ENCODE measurements around the gene MLLT6.

MLLT6 gene

GRCh38 chr17:38704606-38705522, at the start of gene MLLT6:
MLLT6 (plus strand) TSS chr17:38705273; CDS start chr17:38705633, 360 bp downstream.
- H3K9ac ChIP-seq (ENCODE audit: low read depth, low read length) = no peak within 1 kb of the TSS
- peak within 1 kb of the TSS; percentile 84 for H3K27ac ChIP-seq (ENCODE audit: low read depth, low read length)
- H3K36me3 ChIP-seq (ENCODE audit: control insufficient read depth, insufficient read depth, low read length) = no peaks in the 10 kb centered on the region
- no peaks in the 10 kb centered on the region for H3K9me3 ChIP-seq (ENCODE audit: control insufficient read depth, insufficient read depth, low read length)
- H3K27me3 ChIP-seq (ENCODE audit: control insufficient read depth, insufficient read depth, low read length) = peaks cover 79% of the 10 kb centered on the region
- H3K4me1 ChIP-seq (ENCODE audit: control insufficient read depth, insufficient read depth, low read length) = peaks cover 30% of the 10 kb centered on the region
- H3K4me3 ChIP-seq (ENCODE audit: low read depth, low read length) = peak within 1 kb of the TSS; percentile 67

DNA sequence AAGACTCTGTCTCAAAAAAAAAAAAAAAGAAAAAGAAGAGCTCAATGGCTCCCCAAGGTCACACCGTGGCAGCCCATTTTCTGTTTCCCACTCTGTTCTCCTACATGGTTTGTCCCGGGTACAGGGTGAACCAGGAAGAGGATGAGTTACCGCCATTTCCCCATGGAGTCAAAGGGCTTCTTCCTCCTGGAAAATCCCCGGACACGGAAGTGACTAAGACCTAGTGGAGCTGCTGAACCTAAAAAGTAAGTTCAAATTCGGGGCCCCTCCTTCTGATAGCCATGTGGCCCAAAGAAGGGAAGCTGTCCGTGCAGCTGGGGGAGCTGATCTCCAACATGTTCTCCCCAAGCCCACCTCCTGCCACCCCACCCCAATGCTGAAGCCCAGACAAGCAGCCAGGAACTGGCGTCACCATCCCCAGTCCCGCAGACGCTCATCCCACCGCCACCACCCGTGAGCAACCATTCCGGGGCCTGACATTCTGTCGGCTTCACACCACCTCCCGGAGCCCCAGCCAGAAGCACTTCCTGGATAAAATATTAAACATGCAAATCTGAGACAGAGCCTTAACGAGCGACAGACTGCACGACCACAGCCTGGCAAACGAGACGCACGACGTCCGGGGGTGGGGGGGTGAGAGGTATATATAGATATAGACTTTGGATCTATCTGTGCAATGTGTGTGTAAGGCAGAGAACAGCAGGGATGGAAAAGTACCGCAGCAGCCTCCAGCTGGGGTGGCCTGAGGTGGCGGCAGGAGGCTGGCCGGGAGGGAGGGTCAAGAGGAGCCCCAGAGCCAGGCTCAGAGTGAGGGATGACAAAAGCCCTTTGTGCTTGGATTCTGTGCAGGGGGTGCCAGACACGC, 47.9 kb upstream of the MLLT6 start:
- Histone ChIP-seq H3K9ac (ENCODE audit: low read depth, low read length) (no peak overlapping the region), H3K27me3 (ENCODE audit: control insufficient read depth, insufficient read depth, low read length) (no peaks in the 10 kb centered on the region), H3K4me3 (ENCODE audit: low read depth, low read length) (no peak overlapping the region)

GRCh38 chr17:38657824-38658740, 47.0 kb upstream of the MLLT6 start:
- Histone ChIP-seq H3K4me3 (ENCODE audit: low read depth, low read length) (no peak overlapping the region), H3K36me3 (ENCODE audit: control insufficient read depth, insufficient read depth, low read length) (no peaks in the 10 kb centered on the region), H3K4me1 (ENCODE audit: control insufficient read depth, insufficient read depth, low read length) (no peaks in the 10 kb centered on the region; the same call in 1 of the 2 replicates), H3K27ac (ENCODE audit: low read depth, low read length) (no peak overlapping the region), H3K27me3 (ENCODE audit: control insufficient read depth, insufficient read depth, low read length) (no peaks in the 10 kb centered on the region), H3K9me3 (ENCODE audit: control insufficient read depth, insufficient read depth, low read length) (no peaks in the 10 kb centered on the region), H3K9ac (ENCODE audit: low read depth, low read length) (no peak overlapping the region)

More for the DNA sequence above, 47.9 kb upstream of the MLLT6 start:
- H3K4me1 ChIP-seq (ENCODE audit: control insufficient read depth, insufficient read depth, low read length) = no peaks in the 10 kb centered on the region; the same call in 1 of the 2 replicates
- no peaks in the 10 kb centered on the region for H3K9me3 ChIP-seq (ENCODE audit: control insufficient read depth, insufficient read depth, low read length)
- no peak overlapping the region for H3K27ac ChIP-seq (ENCODE audit: low read depth, low read length)
- H3K36me3 ChIP-seq (ENCODE audit: control insufficient read depth, insufficient read depth, low read length) = no peaks in the 10 kb centered on the region

DNA sequence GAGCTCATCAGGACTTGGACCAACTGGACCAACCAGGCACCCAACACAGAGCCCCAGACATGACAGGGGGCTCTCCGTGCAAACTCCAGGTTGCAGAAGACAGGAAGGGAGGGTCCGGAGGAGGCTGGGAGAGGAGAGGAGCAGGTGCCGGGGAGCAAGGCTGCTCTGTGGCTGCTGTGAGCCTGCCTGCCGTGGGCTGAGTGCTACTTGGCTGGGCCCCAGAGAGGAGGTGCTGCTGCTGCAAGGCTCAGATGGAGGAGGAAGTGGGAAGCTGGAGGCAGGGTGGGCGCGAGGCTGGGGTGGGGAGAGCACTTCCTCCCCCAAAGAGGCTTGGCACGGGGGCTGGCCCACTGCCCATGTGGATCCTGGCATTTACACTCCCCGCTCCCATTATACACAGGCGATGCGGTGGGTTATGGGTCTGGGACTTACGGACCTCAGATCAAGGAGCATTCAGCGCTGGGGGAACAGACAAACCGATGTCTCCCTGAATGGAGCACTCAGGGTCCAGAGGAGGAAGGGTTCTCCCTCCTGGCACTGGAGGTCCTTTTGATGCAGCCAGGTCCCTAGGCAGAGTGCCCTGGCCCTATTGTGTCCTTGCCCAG, 46.2 kb upstream of the MLLT6 start:
- H3K27ac ChIP-seq (ENCODE audit: low read depth, low read length) = no peak overlapping the region
- H3K36me3 ChIP-seq (ENCODE audit: control insufficient read depth, insufficient read depth, low read length) = no peaks in the 10 kb centered on the region
- H3K4me1 ChIP-seq (ENCODE audit: control insufficient read depth, insufficient read depth, low read length) = peaks cover 4% of the 10 kb centered on the region; the same call in 1 of the 2 replicates
- no peaks in the 10 kb centered on the region for H3K27me3 ChIP-seq (ENCODE audit: control insufficient read depth, insufficient read depth, low read length)
- H3K9ac ChIP-seq (ENCODE audit: low read depth, low read length) = no peak overlapping the region
- no peaks in the 10 kb centered on the region for H3K9me3 ChIP-seq (ENCODE audit: control insufficient read depth, insufficient read depth, low read length)
- no peak overlapping the region for H3K4me3 ChIP-seq (ENCODE audit: low read depth, low read length)

- H3K36me3 ChIP-seq (ENCODE audit: control insufficient read depth, insufficient read depth, low read length) = no peaks in the 10 kb centered on the region
- H3K4me1 ChIP-seq (ENCODE audit: control insufficient read depth, insufficient read depth, low read length) = peaks cover 4% of the 10 kb centered on the region; the same call in 1 of the 2 replicates
- no peak overlapping the region for H3K4me3 ChIP-seq (ENCODE audit: low read depth, low read length)
- no peaks in the 10 kb centered on the region for H3K9me3 ChIP-seq (ENCODE audit: control insufficient read depth, insufficient read depth, low read length)
- H3K27me3 ChIP-seq (ENCODE audit: control insufficient read depth, insufficient read depth, low read length) = 0 out of 2 replicates have a peak, but pooled peaks cover 1% of the 10 kb centered on the region
- no peak overlapping the region for H3K27ac ChIP-seq (ENCODE audit: low read depth, low read length)
- H3K9ac ChIP-seq (ENCODE audit: low read depth, low read length) = no peak overlapping the region
Observed at GRCh38 chr17:38659415-38659814, 45.7 kb upstream of the MLLT6 start.

GRCh38 chr17:38660097-38661025, 44.7 kb upstream of the MLLT6 start:
- no peak overlapping the region for H3K9ac ChIP-seq (ENCODE audit: low read depth, low read length)
- H3K4me1 ChIP-seq (ENCODE audit: control insufficient read depth, insufficient read depth, low read length) = peaks cover 4% of the 10 kb centered on the region; the same call in 1 of the 2 replicates
- H3K36me3 ChIP-seq (ENCODE audit: control insufficient read depth, insufficient read depth, low read length) = no peaks in the 10 kb centered on the region
- H3K27ac ChIP-seq (ENCODE audit: low read depth, low read length) = no peak overlapping the region
- no peaks in the 10 kb centered on the region for H3K9me3 ChIP-seq (ENCODE audit: control insufficient read depth, insufficient read depth, low read length)
- H3K27me3 ChIP-seq (ENCODE audit: control insufficient read depth, insufficient read depth, low read length) = 0 out of 2 replicates have a peak, but pooled peaks cover 4% of the 10 kb centered on the region
- H3K4me3 ChIP-seq (ENCODE audit: low read depth, low read length) = no peak overlapping the region

GRCh38 chr17:38663125-38663751, 41.8 kb upstream of the MLLT6 start:
- Histone ChIP-seq H3K9ac (ENCODE audit: low read depth, low read length) (no peak overlapping the region), H3K9me3 (ENCODE audit: control insufficient read depth, insufficient read depth, low read length) (no peaks in the 10 kb centered on the region), H3K27me3 (ENCODE audit: control insufficient read depth, insufficient read depth, low read length) (peaks cover 14% of the 10 kb centered on the region), H3K27ac (ENCODE audit: low read depth, low read length) (no peak overlapping the region), H3K36me3 (ENCODE audit: control insufficient read depth, insufficient read depth, low read length) (no peaks in the 10 kb centered on the region), H3K4me3 (ENCODE audit: low read depth, low read length) (no peak overlapping the region), H3K4me1 (ENCODE audit: control insufficient read depth, insufficient read depth, low read length) (peaks cover 4% of the 10 kb centered on the region; the same call in 1 of the 2 replicates)

- H3K36me3 ChIP-seq (ENCODE audit: control insufficient read depth, insufficient read depth, low read length) = no peaks in the 10 kb centered on the region
- no peak overlapping the region for H3K9ac ChIP-seq (ENCODE audit: low read depth, low read length)
- peaks cover 23% of the 10 kb centered on the region for H3K27me3 ChIP-seq (ENCODE audit: control insufficient read depth, insufficient read depth, low read length)
- H3K4me3 ChIP-seq (ENCODE audit: low read depth, low read length) = no peak overlapping the region
- no peak overlapping the region for H3K27ac ChIP-seq (ENCODE audit: low read depth, low read length)
- no peaks in the 10 kb centered on the region for H3K9me3 ChIP-seq (ENCODE audit: control insufficient read depth, insufficient read depth, low read length)
- peaks cover 4% of the 10 kb centered on the region; the same call in 1 of the 2 replicates for H3K4me1 ChIP-seq (ENCODE audit: control insufficient read depth, insufficient read depth, low read length)
Observed at GRCh38 chr17:38663964-38664644, 41.0 kb upstream of the MLLT6 start.

Data from HUES48 (cell line).